HL-60 (cell line): ENCODE measurements around the gene WARS2.

ENCODE experiments used
- DNase-seq, 2 experiments: peaks; one replicate each; pipeline ENCODE4 v3.0.0-alpha.2; 2010 to 2020; ENCODE audit warnings: low read depth in 1 of 2, low spot score in 1 of 2
- H3K27ac ChIP-seq: fragments of 250-450 bp; sonication (Bioruptor Pico); replicated peaks from 2 replicates; pipeline ENCODE4 v1.5.1; 2020; ENCODE audit warnings: mild to moderate bottlenecking, moderate library complexity
- H3K27me3 ChIP-seq: fragments of 250-450 bp; sonication (Bioruptor Pico); 2 replicates; pipeline ENCODE4 v1.5.1; 2021; ENCODE audit warnings: mild to moderate bottlenecking, moderate library complexity; ENCODE audit not compliant: insufficient read depth, poor library complexity, severe bottlenecking
- H3K4me3 ChIP-seq: replicated peaks from 2 replicates; pipeline ENCODE4 v1.5.1; 2011; ENCODE audit warnings: mild to moderate bottlenecking, control low read depth, low read length; ENCODE audit not compliant: insufficient read depth
- CTCF ChIP-seq: IDR thresholded peaks from one replicate; pipeline ENCODE4 v1.5.1; 2011; ENCODE audit warnings: low read length, control low read depth, inconsistent platforms; ENCODE audit not compliant: insufficient read depth
- GABPA ChIP-seq: IDR thresholded peaks from 2 replicates; pipeline ENCODE4 v1.6.1; 2012; ENCODE audit warnings: low read depth
- POLR2AphosphoS5 ChIP-seq: IDR thresholded peaks from 2 replicates; pipeline ENCODE4 v1.6.1; 2012; ENCODE audit warnings: low read depth
- REST ChIP-seq: IDR thresholded peaks from 2 replicates; pipeline ENCODE4 v1.6.1; 2012; ENCODE audit warnings: low read depth; ENCODE audit not compliant: insufficient replicate concordance
- SPI1 ChIP-seq: IDR thresholded peaks from 2 replicates; pipeline ENCODE4 v1.6.1; 2012; ENCODE audit warnings: low read depth, mild to moderate bottlenecking, borderline replicate concordance

Gene WARS2

GRCh38 chr1:119046429-119046784 is 94.0 kb downstream of the WARS2 start:
- no peak for DNase-seq
- Histone ChIP-seq H3K27ac (no peak overlapping the region), H3K4me3 (no peak overlapping the region), H3K27me3 (no peaks in the 10 kb centered on the region)
- TF ChIP-seq REST, result no peak
- TF ChIP-seq POLR2AphosphoS5, result no peak
- no peak for TF ChIP-seq GABPA
- no peak for TF ChIP-seq CTCF
- no peak for TF ChIP-seq SPI1

GRCh38 chr1:119045096-119045746 is 95.2 kb downstream of the WARS2 start:
- TF ChIP-seq POLR2AphosphoS5 (no peak), GABPA (no peak), SPI1 (no peak), REST (no peak), CTCF (no peak)
- Histone ChIP-seq H3K27ac (no peak overlapping the region), H3K27me3 (no peaks in the 10 kb centered on the region), H3K4me3 (no peak overlapping the region)
- DNase-seq, result no peak

- TF ChIP-seq GABPA (no peak), POLR2AphosphoS5 (no peak), CTCF (no peak), SPI1 (no peak), REST (no peak)
- no peak overlapping the region for H3K27ac ChIP-seq
- H3K27me3 ChIP-seq, result no peaks in the 10 kb centered on the region
- no peak for DNase-seq
- H3K4me3 ChIP-seq, result no peak overlapping the region
Measured at GRCh38 chr1:119040906-119041305, 99.5 kb downstream of the WARS2 start.
